WTC11 (cell line): ENCODE measurements around the gene PXT1.

ENCODE experiments used
- IRF1 ChIP-seq: sonication (generic); formaldehyde crosslinking; IDR thresholded peaks from 2 replicates; pipeline ENCODE4 v1.8.0; 2023; ENCODE audit warnings: missing genetic modification reagents
- JUN ChIP-seq: sonication (generic); formaldehyde crosslinking; IDR thresholded peaks from 2 replicates; pipeline ENCODE4 v1.8.0; 2023; ENCODE audit warnings: mild to moderate bottlenecking, missing genetic modification reagents
- ZNF423 ChIP-seq: fragments of 250-450 bp; sonication (Bioruptor Pico); IDR thresholded peaks from 2 replicates; pipeline ENCODE4 v2.1.2; 2022; ENCODE audit warnings: mild to moderate bottlenecking, moderate library complexity
- TF ChIP-seq, protein P1 (sequence below): fragments of 200-600 bp; IDR thresholded peaks from 2 replicates; pipeline ENCODE4 v1.8.0; 2022; ENCODE audit warnings: antibody characterized with exemption

GRCh38 chr6:36414481-36414880, 28.2 kb downstream of the PXT1 start:
- TF ChIP-seq ZNF423 = no peak
- TF ChIP-seq IRF1 = no peak
- TF ChIP-seq, protein P1, sequence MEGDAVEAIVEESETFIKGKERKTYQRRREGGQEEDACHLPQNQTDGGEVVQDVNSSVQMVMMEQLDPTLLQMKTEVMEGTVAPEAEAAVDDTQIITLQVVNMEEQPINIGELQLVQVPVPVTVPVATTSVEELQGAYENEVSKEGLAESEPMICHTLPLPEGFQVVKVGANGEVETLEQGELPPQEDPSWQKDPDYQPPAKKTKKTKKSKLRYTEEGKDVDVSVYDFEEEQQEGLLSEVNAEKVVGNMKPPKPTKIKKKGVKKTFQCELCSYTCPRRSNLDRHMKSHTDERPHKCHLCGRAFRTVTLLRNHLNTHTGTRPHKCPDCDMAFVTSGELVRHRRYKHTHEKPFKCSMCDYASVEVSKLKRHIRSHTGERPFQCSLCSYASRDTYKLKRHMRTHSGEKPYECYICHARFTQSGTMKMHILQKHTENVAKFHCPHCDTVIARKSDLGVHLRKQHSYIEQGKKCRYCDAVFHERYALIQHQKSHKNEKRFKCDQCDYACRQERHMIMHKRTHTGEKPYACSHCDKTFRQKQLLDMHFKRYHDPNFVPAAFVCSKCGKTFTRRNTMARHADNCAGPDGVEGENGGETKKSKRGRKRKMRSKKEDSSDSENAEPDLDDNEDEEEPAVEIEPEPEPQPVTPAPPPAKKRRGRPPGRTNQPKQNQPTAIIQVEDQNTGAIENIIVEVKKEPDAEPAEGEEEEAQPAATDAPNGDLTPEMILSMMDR = no peak
- TF ChIP-seq JUN (CRISPR knock-in tag) = no peak
